HTR-8/SVneo (cell line): Measurements from ENCODE around the gene PDE4B.
"Not testable (repeated sequence)": the region's sequence is repeated elsewhere in the genome, so short reads cannot be mapped to it uniquely, and the experiment has no call there.

Source experiments
- DNase-seq: peaks from one replicate; pipeline ENCODE4 v3.0.0; 2011; ENCODE audit warnings: low spot score, mixed read lengths; ENCODE audit not compliant: insufficient read length
- FAIRE-seq: peaks from 2 replicates; lab custom pipeline; 2011; peaks lifted over from hg19 to GRCh38; lab: Jason Lieb, UNC

The PDE4B gene

DNA sequence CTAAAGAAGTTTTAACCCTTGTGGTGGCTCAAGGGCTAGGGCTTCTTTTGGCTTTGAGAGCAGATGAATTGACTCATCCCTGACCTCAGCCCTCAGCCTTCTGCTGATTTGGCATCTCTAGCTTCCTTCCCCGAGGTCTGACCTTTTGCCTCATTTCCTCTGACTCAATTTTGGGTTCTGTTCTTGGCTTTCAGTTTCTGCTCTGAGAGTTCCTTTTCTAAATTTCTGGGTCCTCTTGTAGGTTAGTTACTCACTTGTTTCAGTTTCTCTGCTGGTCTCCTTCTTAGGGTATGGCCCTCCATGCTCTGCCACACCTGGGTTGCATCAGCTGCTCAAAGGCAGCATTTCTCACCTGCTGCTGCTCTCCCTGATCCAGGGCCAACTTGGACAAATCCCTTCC, 19.4 kb downstream of the PDE4B start:
- DNase-seq (no peak), FAIRE-seq (no peak)

DNA sequence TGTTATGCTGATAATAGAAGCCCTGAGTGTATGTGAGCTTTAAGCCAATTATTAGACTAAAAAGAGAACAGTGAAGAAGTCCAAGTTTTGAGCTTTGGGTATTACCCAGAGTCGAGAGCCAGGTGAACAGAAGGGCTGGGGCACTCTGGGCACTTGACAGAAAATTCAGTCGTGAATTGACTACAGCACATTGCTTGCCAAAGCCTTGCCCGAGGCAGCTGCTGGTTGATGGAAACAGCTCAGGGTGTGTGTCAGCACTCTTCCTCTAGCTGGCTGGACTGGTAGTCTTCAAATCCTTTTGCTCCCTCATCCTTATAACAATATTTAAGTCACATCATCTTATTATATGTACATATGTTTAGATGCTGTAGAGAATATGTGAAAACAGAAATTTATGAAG, 21.3 kb downstream of the PDE4B start:
- FAIRE-seq (no peak), DNase-seq (no peak)

DNA sequence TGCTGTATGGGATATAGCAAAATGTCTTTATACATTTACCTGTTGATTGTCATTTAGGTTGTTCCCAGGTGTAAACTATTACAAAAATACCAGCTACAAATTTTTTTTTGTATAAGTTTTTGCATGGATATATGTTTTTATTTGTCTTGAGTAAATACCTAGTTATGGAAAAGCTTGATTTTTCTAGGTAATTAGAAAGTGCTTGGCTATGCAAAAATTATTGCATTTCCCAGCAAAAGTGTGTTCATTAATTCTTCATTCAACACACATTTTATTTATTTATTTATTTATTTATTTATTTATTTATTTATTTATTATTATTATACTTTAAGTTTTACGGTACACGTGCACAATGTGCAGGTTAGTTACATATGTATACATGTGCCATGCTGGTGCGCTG, 22.1 kb downstream of the PDE4B start:
- DNase-seq: no peak
- no peak for FAIRE-seq

DNA sequence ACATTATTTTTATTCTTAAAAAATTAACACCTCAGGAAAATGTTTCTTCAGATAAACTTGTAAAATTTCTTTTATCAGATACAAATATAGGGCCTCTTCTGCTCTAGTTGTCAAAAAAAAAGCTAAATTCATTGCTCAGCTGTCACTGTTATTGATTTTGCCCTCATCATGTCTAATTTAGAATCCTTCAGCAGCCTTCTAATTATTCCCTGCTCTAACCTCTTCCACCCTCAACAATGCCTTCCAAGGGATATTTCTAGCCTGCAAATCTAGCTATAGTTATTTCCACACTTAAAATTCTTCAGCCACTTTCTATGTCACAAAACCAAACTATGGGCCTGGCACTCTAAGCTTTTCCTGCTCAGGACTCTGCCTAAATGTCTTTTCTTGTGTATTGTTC, 25.2 kb downstream of the PDE4B start:
- no peak for DNase-seq
- FAIRE-seq: no peak

DNA sequence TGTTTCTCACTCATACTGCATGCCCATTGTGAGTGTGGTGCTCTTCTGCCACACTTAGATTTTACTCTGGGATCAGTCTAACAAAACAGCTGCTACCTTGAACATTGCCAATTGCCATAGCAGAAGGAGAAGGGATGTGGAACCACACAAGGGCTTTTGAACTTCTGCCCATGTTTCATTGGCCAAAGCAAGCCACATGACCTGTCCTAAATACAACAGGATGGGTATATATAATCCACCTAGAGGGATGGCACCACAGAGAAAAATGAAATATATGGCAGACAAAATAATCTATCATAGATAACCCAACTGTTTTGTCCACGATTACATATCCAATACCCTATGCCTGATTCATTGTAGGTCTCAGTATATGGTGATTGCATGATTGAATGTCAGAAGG, 26.3 kb downstream of the PDE4B start:
- DNase-seq (no peak), FAIRE-seq (no peak)

DNA sequence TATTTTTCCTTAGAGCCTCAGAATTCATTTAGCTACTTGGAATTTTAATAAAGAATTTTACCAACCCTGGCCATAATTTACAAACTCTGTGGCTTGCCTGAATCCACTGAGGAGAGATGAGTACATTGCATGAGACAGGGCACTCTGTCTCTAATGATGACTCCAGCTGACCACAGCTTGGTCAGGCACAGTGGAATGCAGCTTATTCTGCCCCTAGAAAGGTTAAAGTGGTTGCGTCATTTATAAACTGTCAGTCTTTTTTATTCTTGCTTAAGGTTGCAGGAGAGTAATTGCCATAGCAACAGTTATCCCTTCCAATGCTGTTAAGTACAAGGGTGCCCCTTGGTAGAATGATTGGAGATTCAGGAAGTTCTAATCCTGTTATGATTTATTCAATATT, 28.3 kb downstream of the PDE4B start:
- DNase-seq (peak; percentile 72), FAIRE-seq (peak; percentile 38)

DNA sequence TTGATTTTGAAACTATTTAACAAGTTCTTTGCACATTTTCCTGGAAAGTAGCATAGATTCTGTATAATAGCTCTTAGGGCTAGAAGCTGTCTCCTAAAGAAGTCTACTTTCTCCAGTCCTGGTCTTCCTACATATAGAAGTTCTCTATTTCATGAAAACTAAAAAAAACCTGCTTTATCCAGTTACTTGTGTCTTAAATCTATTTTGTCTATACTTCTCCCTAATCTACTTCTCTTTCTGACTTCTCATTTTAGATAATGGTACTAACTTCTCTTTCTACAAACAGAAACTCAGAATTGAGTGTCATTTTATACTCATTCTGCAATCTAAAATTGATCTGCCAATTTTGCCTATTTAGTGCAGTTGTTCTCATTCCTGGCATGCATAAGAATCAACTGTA, 28.7 kb downstream of the PDE4B start:
- FAIRE-seq: no peak
- DNase-seq: no peak

DNA sequence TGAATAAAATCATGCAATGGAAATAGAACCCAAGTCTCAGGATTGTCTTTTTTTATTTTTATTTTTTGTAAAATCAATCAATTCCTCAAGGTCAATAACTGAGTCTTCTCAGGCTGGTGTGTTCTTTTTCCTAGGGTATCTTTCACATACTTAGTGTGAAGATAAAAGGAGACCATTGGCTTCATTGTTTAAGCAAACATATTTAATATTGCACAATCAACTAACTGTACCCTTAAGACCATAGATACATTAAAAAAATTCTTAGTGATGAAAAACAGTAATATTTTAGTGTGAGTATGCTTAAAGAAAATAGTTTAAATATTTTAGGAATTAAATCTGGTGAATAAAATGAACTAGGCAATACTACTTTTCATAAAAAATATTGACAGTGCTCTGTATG, 31.4 kb downstream of the PDE4B start:
- DNase-seq (no peak), FAIRE-seq (no peak)

DNA sequence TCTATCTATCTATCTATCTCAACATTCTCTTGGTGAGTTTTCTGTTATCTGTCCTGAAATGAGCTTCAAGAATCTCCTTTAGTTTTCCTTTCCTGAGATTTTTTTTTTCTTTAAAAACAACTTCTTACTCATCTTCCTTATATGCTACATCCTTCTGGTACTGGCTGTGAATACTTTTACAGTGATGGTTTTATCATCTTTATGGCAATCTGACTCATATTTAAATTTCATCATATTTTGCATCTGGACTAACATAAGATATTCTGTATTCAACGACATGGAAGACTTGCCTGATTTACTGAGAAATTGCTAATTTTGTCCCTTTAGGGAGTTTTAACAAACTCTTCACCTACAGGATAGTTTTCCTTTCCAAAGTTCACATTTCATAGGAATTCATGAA, 33.0 kb downstream of the PDE4B start:
- DNase-seq: peak; percentile 10
- FAIRE-seq: no peak

DNA sequence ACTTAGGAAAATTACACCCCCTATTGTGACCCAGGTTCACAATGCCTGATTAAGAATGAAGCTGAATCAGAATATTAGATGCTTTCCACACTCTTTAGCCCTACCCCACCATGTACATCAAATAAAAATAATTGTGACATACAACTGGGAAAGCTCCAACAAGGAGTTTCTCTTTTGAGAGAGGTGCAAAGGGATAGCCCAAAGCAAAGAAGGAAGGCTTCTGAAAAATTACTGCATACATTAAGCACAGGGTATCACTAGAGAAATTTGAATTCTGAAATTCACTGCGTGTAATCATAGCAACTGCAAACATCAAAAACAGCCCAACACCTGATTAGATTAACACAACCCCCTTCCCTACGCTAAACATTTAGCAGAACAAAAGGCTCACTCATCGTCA, 34.1 kb downstream of the PDE4B start:
- FAIRE-seq: no peak

DNA sequence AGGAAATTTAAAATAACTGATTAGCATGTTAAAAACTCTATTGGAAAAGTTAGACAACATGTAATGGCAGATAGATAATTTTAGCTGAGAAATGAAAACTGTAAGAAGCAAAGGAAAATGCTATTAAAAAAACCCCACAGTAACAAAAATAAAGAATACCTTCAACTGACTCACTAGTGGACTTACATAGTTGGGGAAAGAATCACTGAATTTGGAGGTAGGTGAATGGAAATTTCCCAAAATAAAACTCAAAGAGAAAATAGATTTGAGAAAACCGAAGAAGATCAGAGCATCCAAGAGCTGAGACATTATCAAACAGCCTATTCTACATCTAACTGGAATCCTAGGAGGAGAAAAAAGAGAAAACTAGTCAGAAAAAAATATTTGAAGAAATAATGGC, 34.7 kb downstream of the PDE4B start:
- no peak for FAIRE-seq

More for the DNA sequence above, 34.1 kb downstream of the PDE4B start:
- DNase-seq: no peak

DNA sequence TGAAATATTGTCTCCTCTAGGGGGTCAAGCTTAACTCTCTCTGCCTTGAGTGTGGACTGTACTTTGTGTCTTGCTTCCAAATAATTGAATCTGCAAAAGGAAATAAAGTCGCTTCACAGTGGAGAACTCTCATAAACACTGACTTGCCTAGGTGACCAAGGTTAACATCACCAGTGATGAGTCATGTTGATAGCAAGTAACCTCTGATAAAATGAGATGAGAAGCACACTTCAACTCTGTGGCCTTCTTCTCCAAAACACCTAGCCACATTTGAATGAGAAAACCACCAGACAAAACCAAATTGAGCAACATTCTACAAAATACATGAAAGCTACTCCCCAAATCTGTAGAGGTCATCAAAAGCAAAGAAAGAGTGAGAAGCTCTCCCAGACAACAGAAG, 37.6 kb downstream of the PDE4B start:
- no peak for DNase-seq
- FAIRE-seq: no peak

More for the DNA sequence above, 34.7 kb downstream of the PDE4B start:
- DNase-seq: no peak

DNA sequence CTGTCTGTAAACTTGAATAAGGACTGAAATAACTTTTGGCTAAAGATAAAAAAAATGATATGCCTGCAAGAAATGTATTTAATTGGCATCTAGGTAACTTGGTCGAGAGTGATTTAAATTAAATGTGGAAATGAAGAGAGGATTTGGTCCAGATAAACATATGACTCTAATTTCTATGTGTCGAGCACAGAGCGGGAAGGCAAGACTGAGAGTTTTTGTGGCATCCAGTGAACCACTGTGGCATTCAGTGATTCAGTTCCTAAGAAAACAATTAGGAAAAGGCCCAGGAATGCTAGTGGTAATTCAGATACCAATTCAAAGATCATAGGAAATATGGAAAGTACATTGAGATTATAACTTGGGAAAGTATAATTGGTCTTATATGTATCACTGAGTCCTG, 39.6 kb downstream of the PDE4B start:
- FAIRE-seq: no peak
- no peak for DNase-seq

DNA sequence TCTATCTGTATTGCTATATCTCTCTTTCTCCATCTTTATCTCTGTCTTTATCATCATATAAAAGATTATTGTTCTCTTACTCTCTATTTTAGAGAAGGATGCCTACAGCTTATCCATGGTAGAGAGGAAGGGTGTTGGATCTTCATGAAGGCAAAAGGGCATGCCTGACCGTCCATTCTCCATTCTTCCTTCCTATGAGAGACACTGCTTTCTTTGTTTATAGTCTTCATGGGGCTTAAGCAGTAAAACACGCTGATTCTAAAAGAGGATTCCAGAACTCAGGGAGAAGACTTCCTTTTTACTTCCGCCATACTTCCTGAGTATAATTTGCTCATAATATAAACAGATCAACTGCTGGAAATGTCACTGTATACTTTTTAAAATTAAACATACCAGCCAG, 44.0 kb downstream of the PDE4B start:
- no peak for FAIRE-seq
- DNase-seq: no peak

DNA sequence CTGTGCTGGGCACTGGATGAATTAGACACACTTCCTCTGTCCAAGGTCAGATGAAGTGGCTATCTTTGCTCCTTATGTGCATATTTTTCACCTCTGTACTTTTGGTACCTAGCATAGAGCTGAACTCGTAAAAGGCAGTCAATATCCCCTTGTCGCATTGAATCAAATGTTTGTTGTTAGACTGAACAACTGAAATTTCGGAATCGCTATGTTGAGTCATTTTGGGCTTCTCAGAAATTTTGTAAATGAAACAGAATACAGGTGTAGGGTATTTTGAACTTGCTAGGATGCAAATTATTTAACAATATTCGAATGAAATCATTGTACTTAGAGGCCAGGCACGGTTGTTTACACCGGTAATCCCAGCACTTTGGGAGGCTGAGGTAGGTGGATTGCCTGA, 48.0 kb downstream of the PDE4B start:
- DNase-seq (no peak), FAIRE-seq (no peak)

DNA sequence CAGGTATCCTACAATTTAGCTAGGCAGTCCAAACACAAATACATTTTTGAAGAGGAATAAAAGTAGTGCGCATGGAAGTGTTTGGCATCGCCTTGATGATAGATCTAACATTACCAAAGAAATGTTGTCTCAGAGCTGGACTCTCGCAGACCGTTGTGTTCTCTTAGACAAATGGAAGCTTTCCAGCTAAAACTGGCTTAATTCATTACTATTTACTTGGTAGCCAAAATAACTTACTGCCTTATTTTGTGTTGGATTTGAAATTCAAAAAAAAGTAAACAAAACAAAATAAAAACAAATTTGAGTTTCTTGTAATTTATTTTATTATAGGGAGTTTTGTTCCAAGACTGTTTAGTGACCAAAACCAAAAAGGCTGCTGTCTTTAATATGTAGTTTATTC, 51.6 kb downstream of the PDE4B start:
- DNase-seq: no peak
- no peak for FAIRE-seq

DNA sequence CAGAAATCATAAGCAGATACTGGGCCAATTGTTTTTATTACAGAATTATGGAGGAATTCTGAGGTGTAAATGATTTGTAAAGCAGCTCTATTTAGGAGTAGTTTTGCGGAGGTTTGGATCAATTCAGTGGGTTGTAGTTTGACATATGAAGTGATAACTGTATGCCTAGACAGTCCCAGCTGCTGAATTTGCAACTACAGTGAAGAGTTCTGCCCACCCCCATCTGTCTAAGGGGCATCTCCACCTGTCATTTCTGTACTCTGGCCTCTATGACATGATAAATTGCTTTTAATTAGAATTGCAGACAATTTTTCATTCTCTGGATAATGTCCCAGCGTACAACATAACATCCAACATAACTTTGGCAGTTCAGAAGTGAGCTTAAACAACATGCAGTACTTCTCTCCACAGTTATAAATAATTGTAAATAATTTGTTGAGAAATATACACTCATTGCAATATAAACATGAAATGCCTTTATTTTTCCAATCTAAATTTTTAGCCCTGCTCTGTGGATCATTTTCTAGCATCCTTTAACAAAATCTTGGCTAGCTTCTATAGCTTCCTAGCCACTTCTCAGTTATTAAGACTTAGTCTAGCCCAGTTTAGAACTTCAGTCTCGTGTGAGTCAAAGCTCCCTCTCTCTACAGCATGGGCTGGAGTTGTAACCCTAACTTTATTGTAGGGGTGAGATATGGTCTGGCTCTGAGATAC, 52.3 kb downstream of the PDE4B start:
- no peak for FAIRE-seq

DNA sequence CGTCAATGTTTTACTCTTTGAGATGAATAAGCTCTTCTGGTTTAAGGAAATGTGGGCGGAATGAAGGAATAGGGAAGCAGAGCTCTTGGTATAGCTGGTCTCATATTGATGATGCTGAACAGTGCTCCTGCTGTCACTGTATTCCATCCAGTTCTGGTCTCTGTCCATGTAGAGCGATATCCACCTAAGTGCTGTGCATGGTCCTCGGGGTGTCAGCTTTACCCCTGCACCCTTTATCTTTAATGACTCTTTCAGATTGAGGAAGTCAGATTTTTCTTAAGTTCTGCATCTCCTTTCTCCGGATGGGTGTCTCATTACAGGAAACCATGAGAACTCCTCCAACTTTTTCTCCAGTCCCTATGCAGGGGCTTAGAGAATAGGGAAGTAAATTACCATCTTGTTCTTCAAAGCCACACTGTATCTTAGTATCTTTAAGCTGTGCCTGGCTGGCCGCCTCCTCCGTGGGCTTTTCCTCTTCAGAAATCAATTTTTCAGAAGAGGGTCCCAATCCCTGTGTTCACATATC, 52.9 kb downstream of the PDE4B start:
- FAIRE-seq (no peak), DNase-seq (no peak)

More for the DNA sequence above, 52.3 kb downstream of the PDE4B start:
- DNase-seq: no peak

DNA sequence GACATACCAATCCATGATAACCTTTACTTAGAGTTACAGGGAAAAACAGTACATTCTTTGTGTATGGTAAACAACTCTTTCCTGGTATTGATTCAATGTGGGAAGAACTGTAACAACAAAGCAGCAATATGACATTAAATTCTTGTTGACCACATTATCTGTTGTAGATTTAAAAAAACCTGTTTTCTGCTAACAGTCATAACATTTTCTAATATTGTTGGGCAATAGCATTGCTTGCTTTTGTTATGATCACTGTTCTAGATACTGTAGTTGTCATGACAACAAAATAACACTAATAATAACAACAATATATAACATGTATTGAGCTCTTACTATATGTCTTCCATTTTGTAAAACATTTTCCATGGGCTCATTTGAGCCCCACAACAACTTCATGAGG, 54.2 kb downstream of the PDE4B start:
- DNase-seq (no peak), FAIRE-seq (no peak)

DNA sequence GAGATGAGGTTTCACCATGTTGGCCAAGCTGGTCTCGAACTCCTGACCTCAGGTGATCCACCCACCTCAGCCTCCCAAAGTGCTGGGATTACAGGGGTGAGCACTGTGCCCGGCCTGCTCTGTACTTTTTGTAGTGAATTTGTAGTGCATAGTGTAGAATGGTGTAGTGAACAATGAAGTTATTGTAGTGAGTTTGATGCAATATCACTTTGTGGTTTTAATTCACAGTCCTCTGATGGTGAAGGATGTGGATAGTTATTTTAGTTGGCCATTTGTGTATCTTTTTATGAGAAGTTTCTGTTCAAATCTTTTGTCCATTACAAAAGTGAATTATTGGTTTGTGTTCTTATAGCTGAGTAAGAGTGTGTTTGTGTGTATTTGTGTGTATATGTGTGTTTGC, 57.6 kb downstream of the PDE4B start:
- no peak for DNase-seq
- FAIRE-seq: no peak

DNA sequence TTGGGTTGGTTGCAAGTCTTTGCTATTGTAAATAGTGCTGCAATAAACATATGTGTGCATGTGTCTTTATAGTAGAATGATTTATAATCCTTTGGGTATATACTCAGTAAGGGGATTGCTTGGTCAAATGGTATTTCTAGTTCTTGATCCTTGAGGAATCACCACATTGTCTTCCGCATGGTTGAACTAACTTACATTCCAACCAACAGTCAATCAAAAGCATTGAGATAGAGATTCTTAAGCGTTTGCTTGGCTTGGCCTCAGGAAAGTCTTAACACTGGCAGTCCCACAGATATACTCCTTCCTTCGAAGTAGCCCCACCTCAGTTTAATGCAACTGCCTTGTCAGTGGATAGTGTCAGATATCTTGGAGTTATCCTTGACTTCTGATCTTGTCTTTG, 63.9 kb downstream of the PDE4B start:
- not testable (repeated sequence) for FAIRE-seq, DNase-seq

DNA sequence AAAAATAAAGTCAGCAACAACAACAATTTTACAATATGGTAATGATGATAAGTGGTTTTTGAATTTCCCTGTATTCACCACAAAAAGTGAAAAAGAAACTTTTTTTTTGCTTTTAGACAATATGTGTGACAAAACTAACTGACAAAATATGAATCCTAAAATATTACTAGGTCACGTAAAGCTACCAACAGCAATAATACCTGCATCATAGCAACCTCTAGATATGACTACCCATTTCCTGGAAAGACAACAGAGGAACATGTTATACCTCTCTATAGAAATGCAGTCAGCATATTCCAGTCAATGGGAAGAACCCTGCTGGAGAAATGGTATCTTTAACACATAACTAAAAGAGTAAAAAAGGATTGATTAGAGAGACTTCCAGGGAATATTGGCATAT, 73.7 kb downstream of the PDE4B start:
- FAIRE-seq: no peak
- DNase-seq: no peak
